HCT116 (cell line): Measurements from ENCODE around the gene FANCM. TPM values are rescaled to one million over a fixed set of nuclear protein-coding genes. Genes with fewer than 3 reads are reported as not detected.

Experiments
- ATAC-seq: fragments of 200-7000 bp; cut with Tn5 transposase; 2 replicates; pipeline ENCODE4 v1.9.1; 2020; ENCODE audit warnings: mild to moderate bottlenecking, moderate library complexity
- BruUV-seq: library from RNA; stranded (reverse); fragments of 400-500 nt; replicated peaks from 2 replicates; lab custom pipeline; 2021; lab: Mats Ljungman, UMichigan
- CTCF ChIA-PET: fragments of 300-600 bp; sonication (Branson Sonifier 250); formaldehyde crosslinking; loops from one replicate; lab custom pipeline; 2021; ENCODE audit warnings: antibody characterized with exemption; lab: Charles Lee
- POLR2A ChIA-PET: fragments of 300-600, 350-600 bp; sonication (Branson Sonifier 250); formaldehyde crosslinking; loops from one replicate; lab custom pipeline; 2021; ENCODE audit warnings: antibody characterized with exemption; lab: Charles Lee
- RAD21 ChIA-PET, 2 experiments: fragments of 300-600 bp; sonication (Branson Sonifier 250); formaldehyde crosslinking; loops; one replicate each; lab custom pipeline; 2023; ENCODE audit warnings: low total read pairs in 2 of 2; ENCODE audit not compliant: uncharacterized antibody in 2 of 2, unreplicated experiment in 2 of 2, low non-redundant PET in 1 of 2; lab: Charles Lee
- DNase-seq: peaks from one replicate; pipeline ENCODE4 v3.0.0-alpha.2; 2010; ENCODE audit warnings: low read depth, low spot score
- H2AFZ ChIP-seq: fragments of 200-600 bp; shearing (Covaris generic), sonication (generic); 2 replicates; pipeline ENCODE4 v1.6.1; 2017; ENCODE audit warnings: low read depth, mixed run types, mixed read lengths, antibody characterized with exemption, low read length; ENCODE audit not compliant: poor library complexity, severe bottlenecking
- H3K27ac ChIP-seq: 2 replicates; pipeline ENCODE4 v1.5.1; 2012; ENCODE audit warnings: low read depth, low read length
- H3K27me3 ChIP-seq: fragments of 200-600 bp; sonication (generic); 2 replicates; pipeline ENCODE4 v1.6.1; 2016; ENCODE audit warnings: mixed run types, low read length, mixed read lengths; ENCODE audit not compliant: insufficient read depth
- H3K36me3 ChIP-seq, 2 experiments: fragments of 200-500 bp in 1 of 2; fragments of 200-600 bp in 1 of 2; sonication (Bioruptor generic) in 1 of 2; sonication (generic) in 1 of 2; 2 replicates each; pipeline versions ENCODE4 v1.5.1 to v1.6.1; 2014 to 2016; ENCODE audit warnings: low read length in 2 of 2, inconsistent platforms in 1 of 2, mixed read lengths in 1 of 2, mixed run types in 1 of 2; ENCODE audit not compliant: insufficient read depth in 2 of 2, control insufficient read depth in 1 of 2
- H3K4me1 ChIP-seq, 2 experiments: fragments of 200-600 bp in 1 of 2; sonication (generic) in 1 of 2; 2 replicates each; pipeline versions ENCODE4 v1.5.1 to v1.6.1; 2012 to 2017; ENCODE audit warnings: low read length in 2 of 2, inconsistent platforms in 1 of 2, mild to moderate bottlenecking in 1 of 2, mixed read lengths in 1 of 2, mixed run types in 1 of 2, moderate library complexity in 1 of 2; ENCODE audit not compliant: insufficient read depth in 2 of 2, control insufficient read depth in 1 of 2
- H3K4me2 ChIP-seq: fragments of 200-600 bp; sonication (generic); 2 replicates; pipeline ENCODE4 v1.6.1; 2017; ENCODE audit warnings: mixed run types, low read length, mixed read lengths
- H3K4me3 ChIP-seq, 2 experiments: fragments of 200-600 bp in 1 of 2; sonication (generic) in 1 of 2; replicated peaks in 1 of 2; 2 replicates each; pipeline ENCODE4 v1.5.1; 2011 to 2016; ENCODE audit warnings: low read length in 2 of 2, control low read depth in 1 of 2, low read depth in 1 of 2, mild to moderate bottlenecking in 1 of 2, mixed read lengths in 1 of 2, mixed run types in 1 of 2
- H3K79me2 ChIP-seq: fragments of 200-600 bp; sonication (generic); 2 replicates; pipeline ENCODE4 v1.6.1; 2017; ENCODE audit warnings: mild to moderate bottlenecking, mixed run types, low read length, moderate library complexity, mixed read lengths; ENCODE audit not compliant: insufficient read depth
- H3K9ac ChIP-seq: fragments of 200-600 bp; sonication (generic); 2 replicates; pipeline ENCODE4 v1.6.1; 2016; ENCODE audit warnings: low read length, mixed read lengths
- H3K9me2 ChIP-seq: fragments of 200-600 bp; sonication (generic), shearing (Covaris generic); 2 replicates; pipeline ENCODE4 v1.6.1; 2017; ENCODE audit warnings: mixed run types, mild to moderate bottlenecking, moderate library complexity; ENCODE audit not compliant: insufficient read depth
- H3K9me3 ChIP-seq, 2 experiments: fragments of 200-500 bp in 1 of 2; fragments of 200-600 bp in 1 of 2; sonication (Bioruptor generic) in 1 of 2; sonication (generic) in 1 of 2; 2 replicates each; pipeline ENCODE4 v1.6.1; 2014 to 2017; ENCODE audit warnings: low read length in 2 of 2, mixed read lengths in 2 of 2, inconsistent platforms in 1 of 2, low read depth in 1 of 2, mild to moderate bottlenecking in 1 of 2, mixed run types in 1 of 2, moderate library complexity in 1 of 2; ENCODE audit not compliant: control insufficient read depth in 1 of 2, insufficient read depth in 1 of 2
- H4K20me1 ChIP-seq: fragments of 200-600 bp; sonication (generic), shearing (Covaris generic); 2 replicates; pipeline ENCODE4 v1.6.1; 2017; ENCODE audit warnings: mixed run types, mild to moderate bottlenecking, moderate library complexity; ENCODE audit not compliant: insufficient read depth
- ATF3 ChIP-seq: IDR thresholded peaks from 2 replicates; pipeline ENCODE4 v1.6.1; 2012
- CEBPB ChIP-seq: IDR thresholded peaks from 2 replicates; pipeline ENCODE4 v1.6.1; 2012; ENCODE audit warnings: low read depth
- CTCF ChIP-seq, 3 experiments: fragments of 200-600 bp in 1 of 3; sonication (generic) in 1 of 3; IDR thresholded peaks in 2 of 3; conservative IDR thresholded peaks in 1 of 3; 2 replicates each; pipeline ENCODE4 v1.5.1; 2012 to 2017; ENCODE audit warnings: low read depth in 2 of 3, low read length in 2 of 3, antibody characterized with exemption in 1 of 3, borderline replicate concordance in 1 of 3, control low read depth in 1 of 3, mild to moderate bottlenecking in 1 of 3, mixed read lengths in 1 of 3, mixed run types in 1 of 3, moderate library complexity in 1 of 3; ENCODE audit not compliant: insufficient read depth in 1 of 3
- EGR1 ChIP-seq: IDR thresholded peaks from 2 replicates; pipeline ENCODE4 v1.6.1; 2012; ENCODE audit warnings: low read depth
- ELF1 ChIP-seq: IDR thresholded peaks from 2 replicates; pipeline ENCODE4 v1.6.1; 2012; ENCODE audit warnings: low read depth, borderline replicate concordance
- EZH2phosphoT487 ChIP-seq: fragments of 200-600 bp; IDR thresholded peaks from 2 replicates; pipeline ENCODE4 v1.6.1; 2018; ENCODE audit warnings: antibody characterized with exemption, borderline replicate concordance
- FOSL1 ChIP-seq: IDR thresholded peaks from 2 replicates; pipeline ENCODE4 v1.6.1; 2012; ENCODE audit warnings: low read depth
- MAX ChIP-seq: IDR thresholded peaks from 2 replicates; pipeline ENCODE4 v1.6.1; 2012
- POLR2A ChIP-seq: IDR thresholded peaks from 2 replicates; pipeline ENCODE4 v1.7.0; 2011; ENCODE audit warnings: borderline replicate concordance; ENCODE audit not compliant: insufficient read depth, insufficient read length; ENCODE audit errors: extremely low read depth
- POLR2AphosphoS5 ChIP-seq: IDR thresholded peaks from 2 replicates; pipeline ENCODE4 v1.6.1; 2011; ENCODE audit warnings: mild to moderate bottlenecking, low read depth, low read length, moderate library complexity
- RAD21 ChIP-seq: IDR thresholded peaks from 2 replicates; pipeline ENCODE4 v1.6.1; 2012; ENCODE audit warnings: low read depth, mild to moderate bottlenecking
- REST ChIP-seq: IDR thresholded peaks from 2 replicates; pipeline ENCODE4 v1.6.1; 2012; ENCODE audit warnings: low read depth
- SIN3A ChIP-seq: IDR thresholded peaks from 2 replicates; pipeline ENCODE4 v1.6.1; 2012; ENCODE audit warnings: low read depth
- SP1 ChIP-seq: IDR thresholded peaks from 2 replicates; pipeline ENCODE4 v1.6.1; 2012; ENCODE audit warnings: low read depth
- SRF ChIP-seq: IDR thresholded peaks from 2 replicates; pipeline ENCODE4 v1.6.1; 2012; ENCODE audit warnings: low read depth
- YY1 ChIP-seq: IDR thresholded peaks from 2 replicates; pipeline ENCODE4 v1.6.1; 2011; ENCODE audit warnings: low read length, low read depth, moderate library complexity, mild to moderate bottlenecking; ENCODE audit not compliant: insufficient replicate concordance; ENCODE audit errors: extremely low read depth
- ZFX ChIP-seq: fragments of 450-650 bp; IDR thresholded peaks from 2 replicates; pipeline ENCODE4 v1.6.1; 2017
- ZNF274 ChIP-seq: fragments of 200-500 bp; sonication (Bioruptor generic); IDR thresholded peaks from 2 replicates; pipeline ENCODE4 v1.6.1; 2014; ENCODE audit warnings: mild to moderate bottlenecking, low read depth, low read length, inconsistent platforms
- intact Hi-C: fragments of 100-400 bp; cut with micrococcal nuclease; formaldehyde crosslinking; loops from 2 replicates; pipeline ENCODE4 v1.10.0; 2022
- total RNA-seq: library from RNA; stranded (reverse); gene quantifications from one replicate; pipeline ENCODE4 v1.2.1, GENCODE V29; 2021; ENCODE audit not compliant: unreplicated experiment
- TF ChIP-seq, protein P1 (sequence below): IDR thresholded peaks from 2 replicates; pipeline ENCODE4 v1.6.1; 2011; ENCODE audit warnings: mild to moderate bottlenecking, low read length, moderate library complexity; ENCODE audit not compliant: insufficient replicate concordance; ENCODE audit errors: extremely low read depth

FANCM gene
- total RNA-seq, 1 experiment from 2014 or later = 10.9 TPM

GRCh38 chr14:45091710-45092109 is 44.0 kb upstream of the FANCM start:
- Histone ChIP-seq H3K9me2 (no peaks in the 10 kb centered on the region), H2AFZ (no peak overlapping the region), H3K9me3 (no peaks in the 10 kb centered on the region), H4K20me1 (peaks cover 26% of the 10 kb centered on the region; the same call in 1 of the 2 replicates), H3K27ac (no peak overlapping the region), H3K79me2 (peaks cover 100% of the 10 kb centered on the region), H3K4me1 (peaks cover 0 to 2% of the 10 kb centered on the region in 2 experiments; a peak in 1 of 4 replicates), H3K4me3 (no peak overlapping the region), H3K9ac (no peak overlapping the region), H3K36me3 (peaks cover 11 to 17% of the 10 kb centered on the region in 2 experiments), H3K27me3 (no peaks in the 10 kb centered on the region), H3K4me2 (no peak overlapping the region)
- TF ChIP-seq YY1 = no peak
- no peak for TF ChIP-seq CEBPB
- TF ChIP-seq MAX = no peak
- no peak for TF ChIP-seq EZH2phosphoT487
- TF ChIP-seq EGR1 = no peak
- TF ChIP-seq, protein P1, sequence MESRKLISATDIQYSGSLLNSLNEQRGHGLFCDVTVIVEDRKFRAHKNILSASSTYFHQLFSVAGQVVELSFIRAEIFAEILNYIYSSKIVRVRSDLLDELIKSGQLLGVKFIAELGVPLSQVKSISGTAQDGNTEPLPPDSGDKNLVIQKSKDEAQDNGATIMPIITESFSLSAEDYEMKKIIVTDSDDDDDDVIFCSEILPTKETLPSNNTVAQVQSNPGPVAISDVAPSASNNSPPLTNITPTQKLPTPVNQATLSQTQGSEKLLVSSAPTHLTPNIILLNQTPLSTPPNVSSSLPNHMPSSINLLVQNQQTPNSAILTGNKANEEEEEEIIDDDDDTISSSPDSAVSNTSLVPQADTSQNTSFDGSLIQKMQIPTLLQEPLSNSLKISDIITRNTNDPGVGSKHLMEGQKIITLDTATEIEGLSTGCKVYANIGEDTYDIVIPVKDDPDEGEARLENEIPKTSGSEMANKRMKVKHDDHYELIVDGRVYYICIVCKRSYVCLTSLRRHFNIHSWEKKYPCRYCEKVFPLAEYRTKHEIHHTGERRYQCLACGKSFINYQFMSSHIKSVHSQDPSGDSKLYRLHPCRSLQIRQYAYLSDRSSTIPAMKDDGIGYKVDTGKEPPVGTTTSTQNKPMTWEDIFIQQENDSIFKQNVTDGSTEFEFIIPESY = no peak
- no peak for TF ChIP-seq SIN3A
- TF ChIP-seq ZFX = no peak
- TF ChIP-seq REST = no peak
- no peak for TF ChIP-seq POLR2A
- no peak for TF ChIP-seq SRF
- TF ChIP-seq ELF1 = no peak
- no peak for TF ChIP-seq ATF3
- TF ChIP-seq ZNF274 = no peak
- no peak for TF ChIP-seq SP1
- no peak for TF ChIP-seq FOSL1
- no peak for TF ChIP-seq CTCF (IDR thresholded peaks at IDR 0.05 in 2 of 3, conservative IDR thresholded peaks at IDR 0.05 in 1 of 3; ENCODE audit: borderline replicate concordance in 1 of 3, insufficient read depth in 1 of 3, low read depth in 2 of 3, low read length in 2 of 3)
- no peak for TF ChIP-seq RAD21
- no peak for TF ChIP-seq POLR2AphosphoS5
- ChIA-PET CTCF (interaction anchor here (1.5 kb wide), 1 partner anchor 178 kb away, joined by 3 read pairs; no protein-coding TSS in a partner anchor), RAD21 (no interaction called here), POLR2A (no interaction called here)
- intact Hi-C loops = loop anchor here (5.0 kb wide), 1 partner anchor 41 kb away; the partner anchor contains the start of gene FKBP3
- BruUV-seq = no TSS peak
- no peak for ATAC-seq
- DNase-seq = no peak
